ENCODE results near the gene DGKE.

- TF ChIP-seq CTCF (IDR thresholded peaks at IDR 0.05), result no peak
- no peak for TF ChIP-seq POLR2A (IDR thresholded peaks at IDR 0.05)
These were observed 32.3 kb upstream of the DGKE start for GRCh38 chr17:56801459-56802178.
